Measurements from ENCODE around the gene KIAA0513.

GRCh38 chr16:85084841-85085510 is 57.4 kb downstream of the KIAA0513 start:
- TF ChIP-seq CTCF (IDR thresholded peaks at IDR 0.05; ENCODE audit: low read depth, low read length) (no peak), POLR2A (IDR thresholded peaks at IDR 0.05; ENCODE audit: extremely low read depth, insufficient read length) (no peak)
